ENCODE measurements around the gene EPM2A. TPM values are rescaled to one million over a fixed set of nuclear protein-coding genes. Genes with fewer than 3 reads are reported as not detected.

EPM2A gene
- total and polyA plus RNA-seq, 2 donors (not counting 3 experiments of a cell fraction or from before 2014, with no cell fraction given) = 3.1 to 4.8 TPM

DNA sequence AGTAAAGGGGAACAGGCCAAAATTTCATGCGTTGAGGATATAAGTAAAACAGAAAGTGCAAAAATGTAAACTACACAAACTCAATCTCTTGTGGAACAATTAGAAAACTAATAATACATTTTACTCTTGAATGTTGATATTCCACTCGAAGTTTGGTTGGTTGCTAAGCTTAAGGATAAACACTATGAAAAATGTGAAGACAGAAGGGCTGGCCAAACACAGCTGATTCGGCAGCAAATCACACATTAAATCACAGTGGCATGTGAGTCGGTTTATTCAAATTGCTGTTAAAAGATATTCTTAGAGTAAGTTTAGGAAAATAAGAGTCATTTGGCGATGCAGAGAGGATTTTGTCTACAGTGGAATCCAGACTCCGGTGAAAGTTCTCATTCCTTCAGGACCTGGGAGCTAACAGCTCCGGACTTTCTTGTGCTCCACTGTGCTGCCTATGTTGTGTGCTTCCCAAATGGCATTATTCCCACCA lies 1.4 kb upstream of the EPM2A start:
- Histone ChIP-seq H3K79me2 (ENCODE audit: control insufficient read depth, insufficient read depth, low read length) (no peaks in the 10 kb centered on the region), H3K4me3 (replicated peaks in 1 of 3; ENCODE audit: insufficient read depth in 1 of 3, low read depth in 1 of 3, low read length in 3 of 3) (no peak overlapping the region), H4K20me1 (replicated peaks; ENCODE audit: control insufficient read depth, extremely low read depth, insufficient read depth, low read length) (no peaks in the 10 kb centered on the region), H3K9me1 (replicated peaks; ENCODE audit: control insufficient read depth, extremely low read depth, insufficient read depth, low read length) (no peaks in the 10 kb centered on the region), H3K9ac (replicated peaks; ENCODE audit: extremely low read depth, insufficient read depth, low read length) (no peak overlapping the region), H3K27ac (ENCODE audit: insufficient read depth, low read depth, low read length) (peak overlapping the region; percentile 24), H3K9me3 (replicated peaks; ENCODE audit: control insufficient read depth, insufficient read depth, low read length) (no peaks in the 10 kb centered on the region), H3K4me1 (ENCODE audit: control insufficient read depth, extremely low read depth, insufficient read depth, low read length) (peaks cover 18% of the 10 kb centered on the region), H2AFZ (ENCODE audit: low read depth, low read length) (no peak overlapping the region), H3K27me3 (ENCODE audit: control insufficient read depth in 2 of 2, insufficient read depth in 2 of 2, low read length in 2 of 2) (no peaks in the 10 kb centered on the region), H3K4me2 (ENCODE audit: insufficient read depth, low read length) (peak overlapping the region; percentile 51), H3K36me3 (ENCODE audit: control insufficient read depth in 2 of 2, extremely low read depth in 1 of 2, insufficient read depth in 2 of 2, low read length in 2 of 2) (no peaks in the 10 kb centered on the region)
- FAIRE-seq = no peak
- CTCF ChIA-PET = interaction anchor here (1.5 to 2.4 kb wide), 4 partner anchors 33 to 151 kb away, joined by 4 to 9 read pairs (median 6); partner anchors contain the start of gene FBXO30
- TF ChIP-seq POLR2AphosphoS5 (IDR thresholded peaks at IDR 0.05; ENCODE audit: insufficient read depth, low read depth, low read length) (no peak), FOS (IDR thresholded peaks at IDR 0.05; ENCODE audit: borderline replicate concordance, insufficient read depth, low read length) (no peak), EZH2 (IDR thresholded peaks at IDR 0.05; ENCODE audit: borderline replicate concordance, low read depth, low read length, severe bottlenecking) (no peak), GATA2 (IDR thresholded peaks at IDR 0.05; ENCODE audit: insufficient read depth, insufficient read length, low read depth, low read length) (no peak), POLR2A (IDR thresholded peaks at IDR 0.05; ENCODE audit: low read depth, low read length) (no peak), MYC (IDR thresholded peaks at IDR 0.05; ENCODE audit: low read depth, low read length) (no peak), JUN (IDR thresholded peaks at IDR 0.05; ENCODE audit: borderline replicate concordance, insufficient read depth, insufficient read length, low read depth) (no peak), MAX (IDR thresholded peaks at IDR 0.05; ENCODE audit: insufficient read depth, insufficient read length) (no peak)
- TF ChIP-seq, protein P1, sequence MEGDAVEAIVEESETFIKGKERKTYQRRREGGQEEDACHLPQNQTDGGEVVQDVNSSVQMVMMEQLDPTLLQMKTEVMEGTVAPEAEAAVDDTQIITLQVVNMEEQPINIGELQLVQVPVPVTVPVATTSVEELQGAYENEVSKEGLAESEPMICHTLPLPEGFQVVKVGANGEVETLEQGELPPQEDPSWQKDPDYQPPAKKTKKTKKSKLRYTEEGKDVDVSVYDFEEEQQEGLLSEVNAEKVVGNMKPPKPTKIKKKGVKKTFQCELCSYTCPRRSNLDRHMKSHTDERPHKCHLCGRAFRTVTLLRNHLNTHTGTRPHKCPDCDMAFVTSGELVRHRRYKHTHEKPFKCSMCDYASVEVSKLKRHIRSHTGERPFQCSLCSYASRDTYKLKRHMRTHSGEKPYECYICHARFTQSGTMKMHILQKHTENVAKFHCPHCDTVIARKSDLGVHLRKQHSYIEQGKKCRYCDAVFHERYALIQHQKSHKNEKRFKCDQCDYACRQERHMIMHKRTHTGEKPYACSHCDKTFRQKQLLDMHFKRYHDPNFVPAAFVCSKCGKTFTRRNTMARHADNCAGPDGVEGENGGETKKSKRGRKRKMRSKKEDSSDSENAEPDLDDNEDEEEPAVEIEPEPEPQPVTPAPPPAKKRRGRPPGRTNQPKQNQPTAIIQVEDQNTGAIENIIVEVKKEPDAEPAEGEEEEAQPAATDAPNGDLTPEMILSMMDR (IDR thresholded peaks at IDR 0.05; ENCODE audit: extremely low read depth in 1 of 2, insufficient read depth in 1 of 2, low read depth in 1 of 2, low read length in 2 of 2) = no peak
- no TSS peak for BruUV-seq (replicated peaks)
- DNase-seq (ENCODE audit: low read depth, low spot score) = peak; percentile 56
- POLR2A ChIA-PET = no interaction called here
- intact Hi-C loops (cut with micrococcal nuclease) (loop anchor here (5.0 to 10.0 kb wide), 2 partner anchors 151 to 808 kb away; partner anchors contain the start of gene RAB32), dilution Hi-C loops (cut with MboI; ENCODE audit: extremely low pct_ligation_motif_present, low sequenced_read_pairs) (no loop called here)
